Fibroblast of skin of scalp (primary cell): ENCODE measurements around the gene CCT6B.
A peak's percentile ranks its signal among the peaks of the same experiment; 100 is the strongest.
"Not testable (repeated sequence)": the region's sequence is repeated elsewhere in the genome, so short reads cannot be mapped to it uniquely, and the experiment has no call there.

ENCODE experiments used
- DNase-seq: peaks from one replicate; pipeline ENCODE4 v3.0.0-alpha.2; 2013

The CCT6B gene

DNA sequence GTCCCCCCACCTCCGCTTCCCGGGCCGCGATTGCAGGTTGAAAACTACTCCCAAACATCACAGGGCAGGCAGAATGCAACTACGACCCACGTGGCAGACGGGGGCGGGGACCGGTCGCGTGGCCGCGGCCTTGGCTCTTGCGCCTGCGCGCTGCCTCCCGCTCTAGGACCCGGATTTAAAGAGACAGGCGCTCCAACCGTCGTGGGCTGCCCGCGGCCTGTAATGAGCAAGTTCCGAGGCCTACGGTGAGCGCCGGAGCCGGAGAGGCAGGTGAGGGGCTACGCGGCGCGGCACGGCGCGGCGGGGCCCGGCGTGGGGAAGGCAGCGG is 19.1 kb upstream of the CCT6B start, which contains the start of gene LIG3:
TSS of gene LIG3 (plus strand) at position 160 of the 328 bp plus-strand sequence. CDS start 2,494 bp downstream, outside the sequence.
- peak; percentile 93 for DNase-seq

DNA sequence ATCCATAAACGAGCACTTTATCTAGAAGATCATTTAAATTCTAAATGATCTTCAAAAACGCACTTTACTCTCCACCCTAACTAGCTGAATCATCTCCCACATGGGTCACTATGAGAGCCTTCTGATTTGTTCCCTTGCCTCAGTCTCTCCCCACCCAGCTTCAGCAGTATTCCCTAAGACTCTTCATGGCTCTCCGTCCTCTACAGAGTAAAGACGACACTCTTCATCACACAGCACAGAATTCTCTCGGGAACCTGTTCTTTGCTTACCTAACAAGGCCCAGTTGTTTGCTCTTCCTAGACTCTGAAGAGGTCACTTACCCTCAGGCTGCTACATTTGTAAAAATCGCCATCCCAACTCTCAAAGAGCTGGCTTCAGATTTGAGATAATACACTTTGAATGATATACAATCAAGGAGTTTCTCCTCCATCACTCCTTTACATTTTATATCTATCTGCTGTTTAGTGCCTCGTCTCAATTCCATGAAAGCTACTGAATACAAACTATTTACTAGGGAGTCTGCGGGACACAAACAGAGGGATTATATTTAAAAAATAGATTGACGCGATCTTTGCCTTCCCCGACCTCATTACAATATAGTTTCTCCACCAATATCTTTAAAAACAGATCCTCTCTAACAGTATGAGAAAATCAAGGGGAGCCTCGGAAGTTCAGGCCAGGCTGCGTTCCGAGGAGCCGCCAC is 18.5 kb upstream of the CCT6B start:
- DNase-seq = peak; percentile 12

DNA sequence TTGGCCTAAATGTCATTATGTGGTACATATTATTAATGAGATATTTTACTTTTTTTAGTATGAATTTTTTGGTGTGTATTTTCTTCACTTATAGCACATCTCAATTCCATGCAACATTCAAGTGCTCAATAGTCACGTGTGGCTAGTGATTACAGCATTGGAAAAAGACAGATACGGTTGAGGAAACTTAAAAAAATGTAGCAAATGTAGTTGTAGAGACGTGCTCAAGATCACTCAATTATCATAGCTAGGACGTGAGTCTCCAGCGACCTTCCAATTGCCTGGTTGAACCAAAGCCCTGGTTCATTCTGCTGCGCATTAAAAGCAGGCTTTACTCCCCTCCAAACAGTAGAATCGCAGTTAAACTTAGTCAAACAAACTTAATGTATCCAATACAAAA is 17.9 kb upstream of the CCT6B start:
- DNase-seq = no peak

- no peak for DNase-seq
These were observed 13.8 kb upstream of the CCT6B start for GRCh38 chr17:34974794-34975785.

- no peak for DNase-seq
These were observed 12.9 kb upstream of the CCT6B start for GRCh38 chr17:34974179-34974578.

DNA sequence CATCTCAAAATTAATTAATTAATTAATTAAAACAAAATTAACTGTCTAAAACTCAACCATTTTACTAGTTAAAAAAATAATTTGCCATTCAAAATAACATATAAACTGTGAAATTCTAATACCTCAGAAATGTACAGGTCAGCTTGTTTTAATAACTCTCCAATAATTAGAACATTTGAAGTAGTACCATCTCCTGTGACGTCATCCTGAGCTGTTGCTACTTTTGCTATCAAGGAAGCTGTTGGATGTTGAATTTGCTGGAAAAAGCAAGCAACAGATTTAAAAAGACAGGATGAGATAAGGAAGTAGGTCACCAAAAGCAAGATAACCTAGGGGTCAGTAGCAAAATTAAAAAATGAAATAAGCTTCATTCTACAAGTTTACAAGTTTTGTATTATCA is 2.8 kb downstream of the CCT6B start:
- no peak for DNase-seq

DNA sequence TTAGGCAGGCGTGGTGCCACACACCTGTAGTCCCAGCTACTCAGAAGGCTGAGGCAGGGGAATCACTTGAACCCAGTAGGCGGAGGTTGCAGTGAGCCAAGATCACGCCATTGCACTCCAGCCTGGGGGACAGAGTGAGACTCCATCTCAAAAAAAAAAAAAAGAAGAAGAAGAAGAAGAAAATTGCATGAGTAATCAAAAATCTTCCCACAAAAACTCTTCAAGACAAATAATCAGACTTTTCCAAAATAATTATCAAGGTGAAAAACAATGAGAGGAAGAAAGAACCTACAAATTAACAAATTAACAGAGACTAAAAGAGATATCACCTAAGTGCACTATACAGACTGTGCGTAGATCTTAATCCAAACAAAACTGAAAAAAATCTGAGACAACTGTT is 10.5 kb downstream of the CCT6B start:
- DNase-seq = not testable (repeated sequence)

GRCh38 chr17:34930283-34930682 is 31.0 kb downstream of the CCT6B start:
- DNase-seq = no peak

DNA sequence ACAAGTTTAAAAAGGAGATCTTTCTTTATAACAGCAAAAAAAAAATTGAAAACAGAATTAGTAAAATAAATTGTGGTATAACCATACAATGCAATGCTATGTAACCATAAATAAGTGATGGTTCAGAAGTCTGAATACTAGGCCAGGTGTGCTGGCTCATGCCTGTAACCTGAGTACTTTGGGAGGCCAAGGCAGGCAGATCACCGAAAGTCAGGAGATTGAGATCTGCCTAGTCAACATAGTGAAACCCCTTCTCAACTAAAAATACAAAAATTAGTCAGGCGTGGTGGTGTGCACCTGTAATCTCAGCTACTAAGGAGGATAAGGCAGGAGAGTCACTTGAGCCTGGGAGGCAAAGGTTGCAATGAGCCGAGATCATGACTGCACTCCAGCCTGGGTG is 34.6 kb downstream of the CCT6B start:
- DNase-seq = no peak

GRCh38 chr17:34920676-34921075 is 40.6 kb downstream of the CCT6B start:
- no peak for DNase-seq

GRCh38 chr17:34917381-34917780 is 43.9 kb downstream of the CCT6B start:
- DNase-seq = no peak

DNA sequence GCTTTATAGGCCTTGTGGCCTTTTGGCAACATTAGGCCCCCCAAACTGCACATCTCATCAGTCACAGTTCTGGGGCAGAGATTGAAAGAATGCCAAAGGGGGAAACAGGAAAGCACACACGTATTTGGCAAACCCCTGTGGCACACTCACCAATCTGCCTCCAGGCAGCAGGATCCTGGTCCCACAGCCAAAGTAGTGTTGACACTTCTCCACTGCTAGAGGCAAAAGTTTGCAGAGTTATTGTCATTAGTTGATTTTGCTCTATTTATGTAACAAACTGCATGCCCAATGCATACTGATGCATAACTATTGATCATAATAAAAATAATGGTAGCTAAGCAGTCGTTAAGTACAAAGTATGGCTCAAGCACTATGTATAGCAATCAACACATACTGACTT is 45.1 kb downstream of the CCT6B start:
- DNase-seq = no peak

GRCh38 chr17:34913001-34913400 is 48.3 kb downstream of the CCT6B start:
- DNase-seq = no peak

DNA sequence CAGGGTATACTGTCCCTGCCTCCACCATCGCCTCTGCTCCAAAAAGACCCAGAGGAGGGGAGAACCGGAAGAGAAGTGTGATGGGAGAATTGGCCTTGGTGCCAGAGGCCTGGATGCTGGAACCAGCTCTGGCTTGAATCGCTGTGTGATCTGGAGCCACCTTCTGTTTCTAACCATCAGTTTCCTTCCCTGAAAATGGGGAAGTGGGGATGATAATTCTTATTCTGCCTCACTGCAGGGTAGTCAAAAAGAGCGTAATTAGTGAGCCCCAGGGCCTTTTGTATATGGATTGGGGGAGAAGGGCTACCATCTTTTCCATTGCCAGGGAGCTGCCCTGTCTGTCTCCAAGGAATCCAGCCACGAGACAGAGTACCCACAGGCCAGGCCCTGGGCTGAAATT is 52.2 kb downstream of the CCT6B start:
- DNase-seq = no peak

GRCh38 chr17:34902831-34903547 is 58.3 kb downstream of the CCT6B start:
- DNase-seq = no peak

- no peak for DNase-seq
These were observed 61.5 kb downstream of the CCT6B start for GRCh38 chr17:34899643-34900291.

- no peak for DNase-seq
These were observed 65.9 kb downstream of the CCT6B start for GRCh38 chr17:34895383-34895782.

DNA sequence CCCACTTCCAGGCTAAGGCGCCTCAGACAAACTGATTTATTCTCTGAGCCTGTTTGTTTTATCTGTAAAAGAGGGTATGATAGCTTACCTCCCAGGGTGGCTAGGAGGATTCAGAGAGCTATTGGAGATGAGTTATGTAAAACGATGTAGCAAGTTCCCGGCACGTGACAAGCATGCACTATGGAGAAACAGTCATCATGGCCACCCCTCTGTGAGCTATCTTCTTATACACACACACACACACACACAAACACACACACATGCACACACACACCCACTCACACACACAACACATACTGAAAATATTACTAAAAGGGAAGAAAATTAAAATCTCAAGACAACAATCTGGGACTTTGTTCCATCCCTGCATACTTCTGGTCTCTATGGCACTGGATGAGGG is 66.3 kb downstream of the CCT6B start:
- no peak for DNase-seq

DNA sequence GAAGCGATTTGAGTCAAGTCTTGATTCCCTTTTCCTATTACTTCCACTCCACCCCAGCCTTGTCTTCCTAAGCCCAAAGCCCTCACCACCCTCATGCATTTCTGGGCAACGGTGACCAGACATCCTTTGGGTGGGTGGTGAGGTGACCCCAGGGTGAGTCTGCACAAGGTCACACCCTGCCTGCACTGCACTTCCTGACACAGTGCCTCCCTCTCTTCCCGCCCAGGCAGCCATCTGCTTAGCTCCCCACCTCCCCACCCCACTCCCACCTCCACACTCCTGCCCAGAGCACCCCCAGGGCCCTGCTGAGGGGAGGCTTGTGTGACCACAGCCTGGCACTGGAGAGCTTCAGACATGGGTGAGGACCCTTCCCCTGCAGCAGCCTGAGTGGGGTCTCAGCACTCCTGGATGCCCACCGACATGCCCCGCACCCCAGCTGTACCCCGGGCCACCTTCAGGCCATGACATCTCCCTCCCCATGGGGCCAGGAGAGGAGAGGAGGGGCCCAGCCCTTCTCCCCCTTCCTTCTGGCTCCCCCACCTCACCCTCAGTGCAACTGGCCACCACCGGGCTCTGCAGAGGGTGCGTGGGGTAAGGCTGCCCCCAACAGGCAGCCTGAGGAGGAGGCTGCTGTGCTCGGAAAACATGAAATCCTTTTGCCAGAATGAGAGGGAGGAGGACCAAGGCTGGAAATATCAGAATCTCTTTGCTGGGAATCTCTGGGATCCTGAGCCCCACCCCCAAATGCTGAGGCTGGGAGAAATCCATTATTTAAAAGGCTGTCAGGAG is 68.6 kb downstream of the CCT6B start:
- DNase-seq = no peak

DNA sequence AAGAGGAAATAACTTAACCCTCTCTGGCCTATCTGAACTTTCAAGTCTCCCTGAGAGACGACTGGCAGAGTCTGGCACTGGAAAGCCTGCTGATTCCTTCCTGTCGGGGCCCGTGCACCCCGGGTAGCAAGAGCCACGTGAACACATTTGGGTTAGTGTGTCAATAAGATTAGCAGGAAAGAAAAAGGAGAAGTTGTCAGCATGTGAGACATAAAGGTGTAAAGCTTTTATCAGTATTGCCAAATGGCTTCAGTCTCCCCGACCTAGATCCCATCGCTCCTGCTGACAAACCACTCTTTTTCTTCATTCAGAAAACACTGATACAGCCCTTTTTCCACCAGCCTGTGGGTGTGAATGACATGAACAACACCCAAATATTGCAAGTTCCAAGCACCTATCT is 74.4 kb downstream of the CCT6B start:
- DNase-seq = no peak

DNA sequence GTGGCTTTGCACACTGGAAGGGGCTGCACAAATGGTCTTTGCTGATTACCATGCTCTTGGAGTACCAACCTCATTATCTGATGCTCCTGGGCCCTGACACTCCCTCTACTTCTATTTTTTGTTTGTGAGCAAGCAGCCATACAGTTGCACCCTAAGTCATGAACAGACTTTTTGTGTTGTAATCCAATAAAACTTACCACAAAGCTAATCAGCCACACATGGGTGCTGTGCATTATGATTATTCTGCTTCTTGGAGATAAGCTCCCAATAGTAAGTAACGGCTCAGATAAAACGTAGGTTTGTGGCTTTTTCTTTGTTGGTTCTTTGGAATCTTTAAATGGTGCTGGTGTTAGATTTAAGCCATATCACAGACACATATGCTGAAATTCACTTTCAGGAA is 76.2 kb downstream of the CCT6B start:
- no peak for DNase-seq

DNA sequence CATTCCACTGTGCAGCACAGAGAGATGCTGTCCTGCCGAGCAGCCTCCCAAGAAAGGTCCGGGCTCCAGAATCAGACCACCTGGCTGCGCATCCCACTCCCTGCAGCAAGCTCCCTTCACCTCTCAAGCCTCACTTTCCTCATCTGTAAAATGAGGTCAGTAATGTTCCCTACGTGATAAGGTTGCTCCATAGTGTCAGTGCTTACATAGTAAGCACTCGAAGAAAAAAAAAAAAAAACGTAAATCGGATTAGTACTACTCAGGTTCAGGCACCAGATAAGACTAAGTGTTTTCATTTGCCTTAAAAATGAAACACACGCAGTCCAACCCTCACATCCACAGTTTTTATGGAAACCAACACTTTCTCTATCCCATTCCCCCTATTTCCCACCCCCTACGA is 76.7 kb downstream of the CCT6B start:
- DNase-seq = no peak
